Occipital lobe (tissue), 2 donors: ENCODE measurements around the gene MAP3K6. TPM values are rescaled to one million over a fixed set of nuclear protein-coding genes. Genes with fewer than 3 reads are reported as not detected.
"Not testable (repeated sequence)": the region's sequence is repeated elsewhere in the genome, so short reads cannot be mapped to it uniquely, and the experiment has no call there.

Experiments
- DNase-seq: peaks from one replicate; lab custom pipeline; 2025; lab: John Stamatoyannopoulos, UW
- total RNA-seq: library from RNA; depleted of rRNA; stranded (reverse); fragments of >200 nt; gene quantifications from one replicate; pipeline ENCODE4 v1.2.3, GENCODE V29; 2014

The MAP3K6 gene
- total RNA-seq, 1 donor from 2014 or later, result 2.7 TPM

GRCh38 chr1:27397749-27398148 lies 31.0 kb upstream of the MAP3K6 start:
- no peak for DNase-seq

- DNase-seq, result no peak
Observed at GRCh38 chr1:27397110-27397509, 30.3 kb upstream of the MAP3K6 start.

GRCh38 chr1:27395441-27396195 lies 28.9 kb upstream of the MAP3K6 start:
- DNase-seq, result peak; percentile 61

GRCh38 chr1:27394925-27395324 lies 28.2 kb upstream of the MAP3K6 start:
- DNase-seq, result no peak

- no peak for DNase-seq
Observed at GRCh38 chr1:27394282-27394658, 27.5 kb upstream of the MAP3K6 start.

- no peak for DNase-seq
Observed at GRCh38 chr1:27393641-27394281, 27.0 kb upstream of the MAP3K6 start.

- no peak for DNase-seq
Observed at GRCh38 chr1:27392778-27393635, 26.2 kb upstream of the MAP3K6 start.

- DNase-seq, result peak; percentile 88
Observed at GRCh38 chr1:27392096-27392777, 25.5 kb upstream of the MAP3K6 start, which contains the start of gene GPR3. Gene GPR3, plus strand, starts transcription at chr1:27392622. Its CDS starts 1,177 bp downstream, at chr1:27393799.

GRCh38 chr1:27391511-27392095 lies 24.8 kb upstream of the MAP3K6 start:
- peak; percentile 57 for DNase-seq

- no peak for DNase-seq
Observed at GRCh38 chr1:27388337-27389005, 21.7 kb upstream of the MAP3K6 start.

GRCh38 chr1:27384797-27385196 lies 18.0 kb upstream of the MAP3K6 start:
- DNase-seq, result not testable (repeated sequence)

GRCh38 chr1:27383661-27384060 lies 16.9 kb upstream of the MAP3K6 start:
- no peak for DNase-seq

- no peak for DNase-seq
Observed at GRCh38 chr1:27383039-27383605, 16.4 kb upstream of the MAP3K6 start, which contains the start of gene CD164L2. Gene CD164L2, minus strand, starts transcription at chr1:27383333. Its CDS starts 94 bp downstream, at chr1:27383239.

- DNase-seq, result no peak
Observed at GRCh38 chr1:27381969-27382762, 15.4 kb upstream of the MAP3K6 start.

- DNase-seq, result no peak
Observed at GRCh38 chr1:27380766-27381733, 14.3 kb upstream of the MAP3K6 start.

GRCh38 chr1:27380224-27380623 lies 13.5 kb upstream of the MAP3K6 start:
- DNase-seq, result no peak

GRCh38 chr1:27379564-27380122 lies 12.9 kb upstream of the MAP3K6 start:
- DNase-seq, result no peak
